HG02623 (cell line): ENCODE results near the gene BCO2.
A peak's percentile ranks its signal among the peaks of the same experiment; 100 is the strongest.

Experiments
- ATAC-seq: cut with Tn5 transposase; IDR thresholded peaks from one replicate; pipeline ENCODE4 v1.9.1; 2021; ENCODE audit warnings: moderate library complexity; ENCODE audit not compliant: unreplicated experiment

Gene BCO2

GRCh38 chr11:112212710-112213109 lies 37.4 kb downstream of the BCO2 start:
- ATAC-seq: no peak

GRCh38 chr11:112213753-112214152 lies 38.4 kb downstream of the BCO2 start:
- ATAC-seq: no peak

DNA sequence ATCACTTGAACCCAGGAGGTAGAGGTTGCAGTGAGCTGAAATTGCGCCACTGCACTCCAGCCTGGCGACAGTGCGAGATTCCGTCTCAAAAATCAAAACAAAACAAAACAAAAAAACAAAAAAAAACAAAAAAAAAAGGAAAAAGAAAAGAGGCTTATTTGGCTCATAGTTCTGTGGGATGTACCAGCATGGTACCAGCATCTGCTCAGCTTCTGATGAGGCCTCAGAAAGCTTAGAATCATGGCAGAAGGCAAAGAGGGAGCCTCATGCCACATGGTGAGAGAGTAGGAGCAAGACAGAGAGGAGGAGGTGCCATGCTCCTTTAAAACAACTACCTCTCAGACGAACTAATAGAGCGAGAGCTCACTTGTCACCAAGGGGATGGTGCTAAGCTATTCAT lies 40.3 kb downstream of the BCO2 start:
- ATAC-seq: no peak

DNA sequence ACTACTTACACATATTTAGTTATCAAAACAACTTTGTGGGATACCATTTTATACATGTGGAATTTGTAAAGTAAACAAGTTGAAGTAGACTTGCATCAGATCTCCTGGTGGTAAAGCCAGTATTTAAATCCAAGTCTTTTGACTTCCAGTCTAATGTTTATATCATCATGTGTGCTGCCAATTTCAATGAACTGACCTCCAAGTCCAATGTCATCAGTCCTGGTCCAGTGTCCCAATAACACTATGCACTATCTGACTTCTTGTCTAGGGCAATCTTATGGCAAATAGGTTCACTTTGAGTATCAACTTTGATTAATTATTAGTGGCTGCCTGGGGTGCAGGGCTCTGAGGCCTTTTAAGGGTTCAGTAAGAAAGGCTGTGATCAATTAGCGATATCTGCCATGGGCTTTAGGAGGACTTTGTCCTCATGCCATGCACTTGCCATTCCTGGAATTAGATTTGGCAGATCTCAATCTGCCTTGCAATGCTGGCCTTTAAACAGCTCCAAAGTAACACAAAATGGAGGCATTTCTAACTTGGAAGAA lies 41.3 kb downstream of the BCO2 start:
- ATAC-seq: no peak

DNA sequence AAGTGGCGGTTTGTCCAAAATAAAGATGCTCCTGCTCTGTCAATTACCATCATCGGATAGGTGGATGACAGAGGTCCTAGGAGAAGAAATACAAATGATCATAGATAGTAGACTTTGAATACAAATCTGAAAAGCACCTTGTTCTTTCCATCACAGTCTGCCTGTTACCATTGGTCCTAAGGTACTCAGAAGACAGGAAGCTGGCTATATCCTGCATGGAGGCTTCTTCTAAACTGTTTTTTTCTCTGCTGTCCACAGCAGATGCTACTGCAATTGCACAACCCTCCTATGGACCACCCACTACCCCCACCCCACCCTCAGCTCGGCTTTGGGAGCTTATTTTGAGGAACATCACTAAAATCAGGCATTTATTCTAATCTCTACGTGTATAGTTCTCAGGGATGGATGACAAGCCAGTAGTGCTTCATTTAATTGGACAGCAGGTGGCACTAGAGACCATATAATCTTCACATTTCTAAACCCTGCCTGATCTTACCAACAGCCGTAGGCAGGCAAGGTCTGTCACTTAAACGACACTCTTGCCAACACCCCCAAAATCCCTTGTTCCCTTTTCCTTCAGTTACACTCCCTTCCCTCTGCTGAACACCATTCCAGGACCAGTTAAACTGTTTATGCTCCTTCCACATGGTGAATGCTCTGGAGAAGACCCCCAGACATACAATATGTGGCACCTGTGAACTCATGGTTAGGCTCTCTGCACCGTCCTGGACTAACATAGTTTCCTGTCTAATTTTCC lies 44.3 kb downstream of the BCO2 start:
- ATAC-seq: peak; percentile 96

DNA sequence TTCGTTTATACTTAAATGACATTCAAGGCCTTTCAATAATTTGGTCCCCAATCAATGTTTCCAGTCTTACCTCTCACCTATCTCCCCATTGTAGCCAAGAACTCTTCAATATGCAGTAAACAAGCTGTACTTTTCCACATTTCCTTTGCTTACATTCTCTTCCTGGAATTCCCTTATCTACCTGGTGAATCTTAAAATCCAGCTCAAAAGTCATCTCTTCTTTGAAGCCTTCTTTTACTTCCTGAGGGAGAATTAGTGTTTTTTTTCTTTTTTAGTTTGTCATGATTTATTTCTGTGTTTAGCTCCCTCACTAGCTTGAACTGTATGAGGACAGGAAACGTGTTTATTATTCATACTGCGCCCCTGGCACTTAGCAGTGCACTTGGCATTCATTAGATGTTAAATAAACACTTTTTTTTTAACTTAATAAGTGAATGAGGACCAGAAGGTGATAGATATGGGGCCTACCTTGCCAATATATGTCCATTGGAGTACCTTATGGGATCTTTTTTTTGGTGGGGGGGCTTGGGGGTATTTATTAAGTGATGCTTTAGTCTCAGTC lies 46.0 kb downstream of the BCO2 start:
- ATAC-seq: no peak

DNA sequence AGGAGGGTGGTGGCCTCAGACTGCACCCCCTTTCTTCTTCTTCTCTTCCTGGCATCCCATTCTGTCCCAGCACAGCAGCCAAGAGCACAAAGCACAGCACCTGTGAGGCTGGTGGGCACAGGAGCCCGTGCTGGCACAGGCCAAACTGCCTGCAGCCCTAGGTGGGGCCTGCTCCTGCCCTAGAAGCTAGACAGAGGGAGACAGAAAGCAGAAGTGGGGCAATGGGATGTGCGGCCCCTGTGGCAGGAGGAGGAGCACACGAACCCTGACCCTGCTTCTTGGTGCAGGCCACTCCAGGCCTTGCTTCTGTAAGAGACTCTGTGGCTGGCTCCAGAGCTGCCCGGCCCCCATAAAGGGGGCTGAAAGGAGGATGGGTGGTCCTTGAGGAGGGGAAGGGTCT lies 47.0 kb downstream of the BCO2 start:
- no peak for ATAC-seq

- no peak for ATAC-seq
Measured at GRCh38 chr11:112223121-112223520, 47.8 kb downstream of the BCO2 start.

GRCh38 chr11:112223754-112224532 lies 48.6 kb downstream of the BCO2 start:
- no peak for ATAC-seq

DNA sequence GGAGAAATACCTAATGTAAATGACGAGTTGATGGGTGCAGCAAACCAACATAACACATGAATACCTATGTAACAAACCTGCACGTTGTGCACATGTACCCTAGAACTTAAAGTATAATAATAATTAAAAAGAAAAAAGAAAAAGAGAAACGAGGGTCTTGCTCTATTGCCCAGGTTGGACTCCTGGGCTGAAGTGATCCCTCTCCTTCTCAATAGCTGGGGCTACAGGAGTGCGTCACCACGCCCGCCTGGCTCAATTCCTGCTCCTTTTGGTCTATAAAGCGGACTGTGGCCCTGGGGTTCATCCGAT lies 50.4 kb downstream of the BCO2 start:
- ATAC-seq: no peak

- ATAC-seq: peak; percentile 93
Measured at GRCh38 chr11:112226062-112226830, 50.9 kb downstream of the BCO2 start, which contains the start of gene PTS. Gene PTS, plus strand, starts transcription at chr11:112226428. Its CDS starts 16 bp downstream, at chr11:112226444.

DNA sequence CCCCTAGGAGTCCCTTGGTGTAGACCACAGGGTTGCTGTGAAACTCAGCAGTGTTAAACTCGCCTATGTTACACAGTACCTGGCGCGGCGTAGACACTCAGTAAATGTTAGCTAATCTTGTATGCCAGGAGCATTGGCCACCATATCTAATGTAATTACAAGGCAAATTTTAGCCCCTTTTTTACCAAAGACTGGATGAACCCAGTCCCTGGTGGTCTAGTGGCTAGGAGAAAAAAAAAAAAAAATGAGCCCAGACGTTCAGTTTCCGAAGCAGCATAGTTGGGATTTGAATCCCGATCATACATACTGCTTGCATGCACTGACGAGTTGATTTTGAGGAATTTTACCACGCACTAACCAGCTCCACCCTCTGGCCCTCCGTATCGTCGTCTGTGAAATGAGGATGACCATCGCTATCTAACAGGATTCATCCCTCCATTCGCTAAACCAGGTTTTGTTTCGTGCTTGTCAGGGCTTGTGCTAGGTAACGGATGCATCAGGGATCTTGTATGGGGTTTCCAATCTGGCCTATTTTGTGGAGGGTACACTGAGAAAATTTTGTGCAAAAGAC lies 51.6 kb downstream of the BCO2 start:
- peak; percentile 39 for ATAC-seq

DNA sequence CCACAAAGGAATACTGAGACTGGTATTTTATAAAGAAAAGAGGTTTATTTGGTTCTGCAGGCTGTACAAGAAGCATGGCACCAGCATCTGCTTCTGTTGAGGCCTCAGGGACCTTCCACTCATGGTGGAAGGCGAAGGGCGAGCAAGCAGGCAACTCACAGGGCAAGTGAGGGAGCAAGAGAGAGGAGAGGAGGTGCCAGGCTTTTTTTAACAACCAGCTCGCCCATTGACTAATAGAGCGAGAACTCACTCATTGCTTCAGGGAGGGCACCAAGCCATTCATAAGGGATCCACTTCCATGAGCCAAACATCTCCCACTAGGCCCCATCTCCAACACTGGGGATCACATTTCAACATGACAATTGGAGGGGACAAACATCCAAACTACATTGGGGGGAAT lies 52.2 kb downstream of the BCO2 start:
- ATAC-seq: no peak

- ATAC-seq: no peak
Measured at GRCh38 chr11:112228706-112229105, 53.4 kb downstream of the BCO2 start.

GRCh38 chr11:112229159-112229558 lies 53.8 kb downstream of the BCO2 start:
- no peak for ATAC-seq

DNA sequence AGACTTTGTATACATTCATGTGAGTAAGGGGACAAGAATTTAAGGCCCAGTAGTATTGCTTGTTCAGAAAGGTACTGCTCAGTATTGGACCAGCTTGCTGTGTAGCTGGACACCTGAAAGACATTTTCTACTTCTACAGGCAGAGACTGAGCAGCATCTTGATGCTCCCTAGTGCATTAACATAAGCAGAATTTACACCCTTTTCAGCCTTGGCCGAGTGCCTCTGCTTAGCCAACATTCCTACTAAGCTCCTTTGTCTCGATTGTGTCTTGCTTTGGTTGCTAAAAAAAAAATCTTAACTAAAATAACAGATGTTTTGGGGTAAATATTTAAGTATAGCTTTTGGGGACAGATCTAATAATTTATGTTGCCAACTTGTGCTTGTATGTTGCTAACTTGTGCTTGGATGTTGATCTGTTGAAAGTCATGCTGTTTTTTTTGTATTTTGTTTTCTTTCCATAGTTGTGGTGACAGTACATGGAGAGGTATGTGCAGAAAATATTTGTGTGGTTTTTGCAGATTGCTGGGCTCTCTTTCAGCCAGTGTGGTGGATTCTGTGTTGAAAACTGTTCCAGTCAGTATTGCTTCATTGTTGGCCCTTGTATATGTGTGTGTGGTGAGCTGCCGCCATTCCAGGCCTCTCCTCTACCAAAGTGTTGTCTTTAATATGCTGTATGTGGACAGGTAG lies 54.6 kb downstream of the BCO2 start:
- ATAC-seq: no peak

GRCh38 chr11:112231952-112232351 lies 56.6 kb downstream of the BCO2 start:
- ATAC-seq: no peak

DNA sequence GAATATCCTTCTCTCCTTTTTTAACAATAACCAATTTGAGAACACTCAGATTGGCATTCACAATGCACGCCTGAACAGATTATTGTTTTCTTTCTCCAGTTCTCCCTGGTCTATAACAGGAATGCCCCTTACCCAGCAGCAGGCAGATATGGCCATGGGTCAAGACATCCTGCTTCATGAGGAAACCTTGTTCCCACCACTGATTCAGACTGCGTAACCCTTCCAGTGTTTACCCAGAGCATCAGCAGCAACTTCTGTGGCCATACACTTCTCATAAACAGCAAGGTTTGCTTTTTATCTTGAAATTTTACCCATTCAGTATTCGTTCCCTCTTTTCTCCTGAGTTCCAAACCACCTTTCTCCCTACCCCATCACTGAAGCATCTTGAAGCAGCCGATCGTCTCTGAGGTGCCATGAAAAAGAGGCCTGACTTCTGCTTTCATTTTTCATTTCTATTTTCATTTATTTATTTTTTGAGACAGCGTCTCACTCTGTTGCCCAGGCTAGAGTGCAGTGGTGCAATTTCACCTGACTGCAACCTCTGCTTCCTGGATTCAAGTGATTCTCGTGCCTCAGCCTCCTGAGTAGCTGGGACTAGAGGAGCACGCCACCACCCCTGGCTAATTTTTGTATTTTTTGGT lies 60.6 kb downstream of the BCO2 start:
- no peak for ATAC-seq

- ATAC-seq: no peak
Measured at GRCh38 chr11:112237451-112237850, 62.1 kb downstream of the BCO2 start.

GRCh38 chr11:112238041-112238440 lies 62.7 kb downstream of the BCO2 start:
- no peak for ATAC-seq
